HCT116 (cell line): ENCODE results near the gene OR1J1.

Source experiments
- CBX3 ChIP-seq: IDR thresholded peaks from 2 replicates; pipeline ENCODE4 v1.6.1; 2012; ENCODE audit warnings: low read depth
- EZH2 ChIP-seq: fragments of 200-600 bp; sonication (generic); IDR thresholded peaks from 2 replicates; pipeline ENCODE4 v1.6.1; 2017; ENCODE audit warnings: antibody characterized with exemption, mixed run types
- POLR2A ChIP-seq: IDR thresholded peaks from 2 replicates; pipeline ENCODE4 v1.7.0; 2011; ENCODE audit warnings: borderline replicate concordance; ENCODE audit not compliant: insufficient read depth, insufficient read length; ENCODE audit errors: extremely low read depth
- POLR2AphosphoS5 ChIP-seq: IDR thresholded peaks from 2 replicates; pipeline ENCODE4 v1.6.1; 2011; ENCODE audit warnings: mild to moderate bottlenecking, low read depth, low read length, moderate library complexity
- RAD21 ChIP-seq: IDR thresholded peaks from 2 replicates; pipeline ENCODE4 v1.6.1; 2012; ENCODE audit warnings: low read depth, mild to moderate bottlenecking
- SP1 ChIP-seq: IDR thresholded peaks from 2 replicates; pipeline ENCODE4 v1.6.1; 2012; ENCODE audit warnings: low read depth
- YY1 ChIP-seq: IDR thresholded peaks from 2 replicates; pipeline ENCODE4 v1.6.1; 2011; ENCODE audit warnings: low read length, low read depth, moderate library complexity, mild to moderate bottlenecking; ENCODE audit not compliant: insufficient replicate concordance; ENCODE audit errors: extremely low read depth
- ZNF274 ChIP-seq: fragments of 200-500 bp; sonication (Bioruptor generic); IDR thresholded peaks from 2 replicates; pipeline ENCODE4 v1.6.1; 2014; ENCODE audit warnings: mild to moderate bottlenecking, low read depth, low read length, inconsistent platforms
- TF ChIP-seq, protein P1 (sequence below), 3 experiments: fragments of 200-600 bp in 1 of 3; sonication (generic) in 1 of 3; IDR thresholded peaks in 2 of 3; conservative IDR thresholded peaks in 1 of 3; 2 replicates each; pipeline ENCODE4 v1.5.1; 2012 to 2017; ENCODE audit warnings: low read depth in 2 of 3, low read length in 2 of 3, antibody characterized with exemption in 1 of 3, borderline replicate concordance in 1 of 3, control low read depth in 1 of 3, mild to moderate bottlenecking in 1 of 3, mixed read lengths in 1 of 3, mixed run types in 1 of 3, moderate library complexity in 1 of 3; ENCODE audit not compliant: insufficient read depth in 1 of 3
- TF ChIP-seq, protein P2 (sequence below): IDR thresholded peaks from 2 replicates; pipeline ENCODE4 v1.6.1; 2012; ENCODE audit warnings: low read depth
- TF ChIP-seq, protein P3 (sequence below): IDR thresholded peaks from 2 replicates; pipeline ENCODE4 v1.6.1; 2012

GRCh38 chr9:122518841-122519240 lies 41.1 kb upstream of the OR1J1 start, which contains the start of gene OR1J4:
- TF ChIP-seq POLR2AphosphoS5 (no peak), POLR2A (no peak), EZH2 (no peak), CBX3 (no peak), ZNF274 (no peak), RAD21 (no peak), YY1 (no peak), SP1 (no peak)
- TF ChIP-seq, protein P1, sequence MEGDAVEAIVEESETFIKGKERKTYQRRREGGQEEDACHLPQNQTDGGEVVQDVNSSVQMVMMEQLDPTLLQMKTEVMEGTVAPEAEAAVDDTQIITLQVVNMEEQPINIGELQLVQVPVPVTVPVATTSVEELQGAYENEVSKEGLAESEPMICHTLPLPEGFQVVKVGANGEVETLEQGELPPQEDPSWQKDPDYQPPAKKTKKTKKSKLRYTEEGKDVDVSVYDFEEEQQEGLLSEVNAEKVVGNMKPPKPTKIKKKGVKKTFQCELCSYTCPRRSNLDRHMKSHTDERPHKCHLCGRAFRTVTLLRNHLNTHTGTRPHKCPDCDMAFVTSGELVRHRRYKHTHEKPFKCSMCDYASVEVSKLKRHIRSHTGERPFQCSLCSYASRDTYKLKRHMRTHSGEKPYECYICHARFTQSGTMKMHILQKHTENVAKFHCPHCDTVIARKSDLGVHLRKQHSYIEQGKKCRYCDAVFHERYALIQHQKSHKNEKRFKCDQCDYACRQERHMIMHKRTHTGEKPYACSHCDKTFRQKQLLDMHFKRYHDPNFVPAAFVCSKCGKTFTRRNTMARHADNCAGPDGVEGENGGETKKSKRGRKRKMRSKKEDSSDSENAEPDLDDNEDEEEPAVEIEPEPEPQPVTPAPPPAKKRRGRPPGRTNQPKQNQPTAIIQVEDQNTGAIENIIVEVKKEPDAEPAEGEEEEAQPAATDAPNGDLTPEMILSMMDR (IDR thresholded peaks at IDR 0.05 in 2 of 3, conservative IDR thresholded peaks at IDR 0.05 in 1 of 3; ENCODE audit: borderline replicate concordance in 1 of 3, insufficient read depth in 1 of 3, low read depth in 2 of 3, low read length in 2 of 3): no peak
- TF ChIP-seq, protein P2, sequence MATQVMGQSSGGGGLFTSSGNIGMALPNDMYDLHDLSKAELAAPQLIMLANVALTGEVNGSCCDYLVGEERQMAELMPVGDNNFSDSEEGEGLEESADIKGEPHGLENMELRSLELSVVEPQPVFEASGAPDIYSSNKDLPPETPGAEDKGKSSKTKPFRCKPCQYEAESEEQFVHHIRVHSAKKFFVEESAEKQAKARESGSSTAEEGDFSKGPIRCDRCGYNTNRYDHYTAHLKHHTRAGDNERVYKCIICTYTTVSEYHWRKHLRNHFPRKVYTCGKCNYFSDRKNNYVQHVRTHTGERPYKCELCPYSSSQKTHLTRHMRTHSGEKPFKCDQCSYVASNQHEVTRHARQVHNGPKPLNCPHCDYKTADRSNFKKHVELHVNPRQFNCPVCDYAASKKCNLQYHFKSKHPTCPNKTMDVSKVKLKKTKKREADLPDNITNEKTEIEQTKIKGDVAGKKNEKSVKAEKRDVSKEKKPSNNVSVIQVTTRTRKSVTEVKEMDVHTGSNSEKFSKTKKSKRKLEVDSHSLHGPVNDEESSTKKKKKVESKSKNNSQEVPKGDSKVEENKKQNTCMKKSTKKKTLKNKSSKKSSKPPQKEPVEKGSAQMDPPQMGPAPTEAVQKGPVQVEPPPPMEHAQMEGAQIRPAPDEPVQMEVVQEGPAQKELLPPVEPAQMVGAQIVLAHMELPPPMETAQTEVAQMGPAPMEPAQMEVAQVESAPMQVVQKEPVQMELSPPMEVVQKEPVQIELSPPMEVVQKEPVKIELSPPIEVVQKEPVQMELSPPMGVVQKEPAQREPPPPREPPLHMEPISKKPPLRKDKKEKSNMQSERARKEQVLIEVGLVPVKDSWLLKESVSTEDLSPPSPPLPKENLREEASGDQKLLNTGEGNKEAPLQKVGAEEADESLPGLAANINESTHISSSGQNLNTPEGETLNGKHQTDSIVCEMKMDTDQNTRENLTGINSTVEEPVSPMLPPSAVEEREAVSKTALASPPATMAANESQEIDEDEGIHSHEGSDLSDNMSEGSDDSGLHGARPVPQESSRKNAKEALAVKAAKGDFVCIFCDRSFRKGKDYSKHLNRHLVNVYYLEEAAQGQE: no peak
- TF ChIP-seq, protein P3, sequence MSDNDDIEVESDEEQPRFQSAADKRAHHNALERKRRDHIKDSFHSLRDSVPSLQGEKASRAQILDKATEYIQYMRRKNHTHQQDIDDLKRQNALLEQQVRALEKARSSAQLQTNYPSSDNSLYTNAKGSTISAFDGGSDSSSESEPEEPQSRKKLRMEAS: no peak
